Putamen (tissue), 1 donor: ENCODE results near the gene CREB5.
A peak's percentile ranks its signal among the peaks of the same experiment; 100 is the strongest.
"Not testable (repeated sequence)": the region's sequence is repeated elsewhere in the genome, so short reads cannot be mapped to it uniquely, and the experiment has no call there.

Source experiments
- DNase-seq: peaks from one replicate; pipeline ENCODE4 v3.0.0-alpha.2; 2016; ENCODE audit warnings: low spot score

CREB5 gene

GRCh38 chr7:28784171-28784902 is 372.0 kb downstream of the CREB5 start:
- DNase-seq = no peak

GRCh38 chr7:28785041-28785995 is 373.0 kb downstream of the CREB5 start:
- DNase-seq = no peak

DNA sequence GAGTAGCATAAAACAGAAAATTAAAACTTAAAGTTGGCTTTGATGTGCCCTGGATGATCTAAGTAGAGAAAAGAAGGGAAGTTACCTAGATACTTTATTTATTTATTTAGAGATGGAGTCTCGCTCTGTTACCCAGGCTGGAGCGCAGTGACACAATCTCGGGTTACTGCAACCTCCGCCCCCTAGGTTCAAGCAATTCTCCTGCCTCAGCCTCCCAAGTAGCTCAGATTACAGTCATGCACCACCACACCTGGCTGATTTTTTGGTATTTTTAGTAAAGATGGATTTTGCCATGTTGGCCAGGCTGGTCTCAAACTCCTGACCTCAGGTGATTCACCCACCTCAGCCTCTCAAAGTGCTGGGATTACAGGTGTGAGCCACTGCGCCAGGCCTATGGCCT is 373.8 kb downstream of the CREB5 start:
- not testable (repeated sequence) for DNase-seq

GRCh38 chr7:28787106-28787505 is 374.8 kb downstream of the CREB5 start:
- no peak for DNase-seq

DNA sequence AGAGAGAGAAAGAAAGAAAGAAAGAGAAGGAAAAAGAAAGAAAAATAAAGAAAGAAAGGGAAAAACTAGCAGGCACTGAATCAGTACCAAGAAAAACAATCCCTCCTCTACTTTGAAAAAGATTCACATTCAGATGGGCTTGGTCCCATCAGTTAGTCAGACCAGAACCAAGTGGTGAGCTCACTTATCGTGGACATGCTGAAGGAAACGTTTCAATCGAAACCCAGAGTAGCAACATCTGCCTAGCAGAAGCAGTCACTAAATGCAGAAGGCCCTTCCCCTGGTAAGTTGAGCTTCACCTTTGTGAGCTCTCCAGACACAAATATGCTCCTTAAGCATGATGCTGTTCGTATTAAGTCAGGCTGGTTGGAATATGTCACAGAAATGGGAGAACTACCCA is 378.1 kb downstream of the CREB5 start:
- DNase-seq = no peak

GRCh38 chr7:28792858-28793257 is 380.5 kb downstream of the CREB5 start:
- no peak for DNase-seq

DNA sequence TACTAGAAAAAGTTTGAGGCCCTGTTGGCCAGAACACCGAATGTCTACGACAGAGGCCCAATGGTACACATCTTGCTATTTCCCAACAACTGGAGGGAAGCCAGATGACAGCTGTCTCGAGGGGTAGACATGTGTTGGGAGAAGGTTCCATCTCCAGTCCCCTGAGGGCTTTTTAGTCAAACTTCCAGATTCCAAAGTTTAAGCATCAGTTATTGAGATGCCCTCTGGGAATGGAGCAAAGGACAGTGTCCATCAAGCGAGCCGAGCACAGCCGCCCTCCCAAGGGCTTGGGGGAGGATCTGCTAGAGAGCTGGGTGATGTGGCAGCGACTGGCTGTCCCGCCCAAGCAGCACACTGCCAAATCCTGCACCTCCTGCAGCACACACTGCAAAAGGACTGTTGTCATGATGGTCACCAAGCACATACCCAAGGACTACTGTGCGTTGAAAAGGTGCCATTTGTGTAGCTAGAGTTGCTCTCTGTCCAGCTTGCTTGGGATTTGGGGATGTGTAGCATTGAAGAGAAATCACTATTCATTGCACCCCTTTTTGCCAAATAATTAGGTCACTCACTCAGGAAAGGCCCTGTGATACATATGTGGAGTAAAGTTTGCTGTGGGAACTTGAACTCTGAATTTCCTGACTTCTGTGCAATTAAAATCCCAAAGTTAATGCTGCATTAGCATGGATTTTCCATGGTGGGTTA is 381.2 kb downstream of the CREB5 start:
- DNase-seq = no peak

GRCh38 chr7:28798274-28798673 is 386.0 kb downstream of the CREB5 start:
- no peak for DNase-seq

GRCh38 chr7:28799619-28800018 is 387.3 kb downstream of the CREB5 start:
- DNase-seq = no peak

DNA sequence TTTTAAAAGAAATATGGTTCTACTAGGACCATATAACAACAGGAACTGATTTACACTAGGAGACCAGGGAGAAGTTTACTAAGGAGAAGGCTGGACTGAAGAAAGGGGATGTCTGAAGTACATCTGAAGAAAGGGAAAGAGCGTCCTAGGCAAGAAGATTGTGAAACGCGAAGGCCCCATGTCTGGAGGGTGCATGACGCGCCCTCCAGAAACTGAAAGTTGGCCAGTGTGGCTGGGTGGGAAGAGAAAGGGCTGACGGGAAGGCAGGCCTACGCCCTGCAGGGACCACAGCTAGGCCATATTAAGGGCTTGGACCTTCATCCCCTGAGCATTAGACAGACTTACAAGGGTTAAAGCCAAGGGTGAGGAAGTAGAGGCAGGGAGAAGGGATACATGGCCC is 387.8 kb downstream of the CREB5 start:
- DNase-seq = no peak

DNA sequence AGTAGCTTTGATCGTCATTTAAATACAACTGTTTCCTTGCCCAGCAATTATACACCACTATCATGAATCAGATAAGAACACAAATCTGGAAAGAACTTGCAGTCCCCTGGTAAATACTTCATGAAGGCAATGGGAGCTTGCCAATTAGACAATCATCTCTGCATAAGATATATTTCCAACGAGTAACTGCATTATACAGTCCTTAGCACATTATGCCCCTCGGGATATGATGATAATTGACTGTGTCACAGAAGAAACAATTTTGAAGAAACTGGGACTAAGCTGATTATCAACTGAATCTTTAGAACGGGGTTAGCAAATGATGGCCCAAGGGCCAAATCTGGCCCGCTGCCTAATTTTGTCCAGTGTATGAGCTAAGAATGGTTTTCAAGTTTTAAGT is 390.1 kb downstream of the CREB5 start:
- DNase-seq = no peak

DNA sequence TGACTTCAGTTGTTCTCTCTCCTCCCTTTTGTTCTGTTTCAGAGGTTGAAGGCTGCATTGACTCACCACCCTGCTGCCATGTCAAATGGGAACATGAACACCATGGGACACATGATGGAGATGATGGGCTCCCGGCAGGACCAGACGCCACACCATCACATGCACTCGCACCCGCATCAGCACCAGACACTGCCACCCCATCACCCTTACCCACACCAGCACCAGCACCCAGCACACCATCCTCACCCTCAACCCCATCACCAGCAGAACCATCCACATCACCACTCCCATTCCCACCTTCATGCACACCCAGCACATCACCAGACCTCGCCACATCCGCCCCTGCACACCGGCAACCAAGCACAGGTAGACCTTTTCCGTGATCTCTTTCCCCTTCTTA is 391.8 kb downstream of the CREB5 start:
- DNase-seq = no peak

- peak; percentile 41 for DNase-seq
Observed at GRCh38 chr7:28804990-28805389, 392.7 kb downstream of the CREB5 start.

DNA sequence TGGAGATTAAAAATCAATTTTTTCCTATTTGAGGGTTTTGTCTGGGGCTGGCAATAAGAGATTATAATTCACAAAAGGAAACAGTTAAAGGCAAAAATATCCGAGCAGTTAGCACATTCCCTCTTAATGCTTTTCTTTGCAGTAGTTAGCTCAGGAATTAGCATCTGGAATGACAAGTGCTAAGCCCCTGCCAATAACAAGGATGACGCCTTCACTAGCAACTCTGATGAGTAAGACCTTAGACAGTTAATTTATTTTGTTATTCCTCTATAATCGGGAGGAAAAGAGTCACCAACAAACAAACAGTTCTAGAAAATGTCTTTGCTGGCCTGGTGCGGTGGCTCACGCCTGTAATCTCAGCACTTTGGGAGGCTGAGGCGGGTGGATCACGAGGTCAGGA is 394.5 kb downstream of the CREB5 start:
- DNase-seq = no peak

GRCh38 chr7:28807396-28807994 is 395.2 kb downstream of the CREB5 start:
- DNase-seq = no peak

DNA sequence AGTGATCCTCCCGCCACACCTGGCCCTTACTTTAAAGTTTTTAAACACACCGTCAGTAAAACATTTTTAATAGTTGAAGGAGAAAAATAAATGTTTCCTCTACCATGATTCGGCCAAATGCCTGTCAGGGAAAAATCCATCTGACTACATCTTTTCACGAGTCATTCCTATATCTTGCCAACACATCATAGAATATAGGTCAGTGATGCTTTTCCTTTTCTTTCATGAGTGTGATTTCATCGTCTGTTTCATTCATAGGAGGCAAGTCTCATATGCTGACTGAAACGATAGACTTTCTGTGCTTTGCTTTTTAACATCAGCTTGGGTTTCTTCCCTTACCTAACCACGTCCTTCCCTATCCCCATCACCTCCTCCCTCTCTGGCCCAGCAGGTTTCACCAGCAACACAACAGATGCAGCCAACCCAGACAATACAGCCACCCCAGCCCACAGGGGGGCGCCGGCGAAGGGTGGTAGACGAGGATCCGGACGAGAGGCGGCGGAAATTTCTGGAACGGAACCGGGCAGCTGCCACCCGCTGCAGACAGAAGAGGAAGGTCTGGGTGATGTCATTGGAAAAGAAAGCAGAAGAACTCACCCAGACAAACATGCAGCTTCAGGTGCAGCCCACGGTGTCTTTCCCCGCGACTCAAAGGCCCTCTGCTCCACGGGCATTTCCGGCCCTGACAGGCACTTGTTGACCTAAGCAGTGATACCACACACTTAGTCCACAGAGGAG is 396.6 kb downstream of the CREB5 start:
- no peak for DNase-seq

DNA sequence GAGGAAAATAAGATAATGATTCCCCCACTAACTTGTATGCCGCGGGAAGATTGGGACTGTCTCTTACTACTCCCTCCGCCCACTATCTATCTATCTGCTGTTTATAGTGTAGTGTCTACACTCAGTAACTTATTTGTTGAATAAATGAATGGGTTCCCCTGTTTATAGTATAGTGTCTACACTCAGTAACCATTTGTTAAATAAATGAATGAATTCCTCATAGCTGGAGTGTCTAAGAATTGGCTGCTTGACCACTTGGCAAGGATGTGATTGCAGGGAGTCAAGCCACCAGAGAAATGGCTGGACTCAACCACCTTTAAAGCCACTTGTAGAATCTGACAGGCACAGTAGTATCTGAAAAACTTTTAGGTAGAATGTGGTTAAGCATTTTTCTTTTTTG is 398.7 kb downstream of the CREB5 start:
- no peak for DNase-seq

DNA sequence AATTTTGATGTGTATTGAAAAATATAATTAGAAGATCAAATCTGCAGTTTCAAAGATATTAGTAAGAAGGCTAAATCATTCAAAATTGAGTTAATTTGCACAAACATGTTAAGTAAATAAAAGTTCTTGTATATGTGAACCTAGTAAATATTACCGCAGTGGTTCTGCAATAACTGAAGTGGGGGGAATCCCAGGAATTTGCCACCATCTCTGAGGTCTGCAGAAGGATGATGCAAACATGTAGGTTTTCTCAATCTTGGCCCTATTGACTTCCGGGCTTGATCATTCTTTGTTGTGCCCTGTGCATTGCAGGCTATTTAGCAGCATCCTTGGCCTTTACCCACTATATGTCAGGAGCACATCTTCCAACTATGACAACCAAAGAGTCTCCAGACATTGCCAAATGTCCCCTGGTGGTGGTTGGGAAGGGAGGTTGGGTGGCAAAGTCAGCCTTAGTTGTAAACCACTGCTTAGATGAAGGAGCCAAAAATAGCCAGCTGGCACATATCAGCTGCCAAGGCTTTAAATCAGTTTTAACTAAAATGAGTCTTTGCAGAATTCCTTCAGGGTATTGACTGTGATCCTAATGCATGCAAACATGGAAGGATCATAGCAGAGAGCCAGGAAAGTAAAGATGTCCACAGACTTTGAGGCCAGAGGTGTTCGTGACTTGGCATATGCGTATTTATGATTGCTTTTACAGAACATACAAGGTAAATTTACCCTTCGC is 399.5 kb downstream of the CREB5 start:
- no peak for DNase-seq

- DNase-seq = no peak
Observed at GRCh38 chr7:28812616-28813015, 400.3 kb downstream of the CREB5 start.

GRCh38 chr7:28813243-28813962 is 401.1 kb downstream of the CREB5 start:
- DNase-seq = no peak
